Skeletal muscle tissue (tissue), 4 donors: ENCODE measurements around the gene HIGD1A. TPM values are rescaled to one million over a fixed set of nuclear protein-coding genes. Genes with fewer than 3 reads are reported as not detected.

Experiments
- H3K27ac ChIP-seq: one replicate; pipeline ENCODE4 v1.7.0; 2013; ENCODE audit warnings: mild to moderate bottlenecking, low read depth, low read length, inconsistent platforms
- H3K27me3 ChIP-seq, 3 donors: one replicate each; pipeline ENCODE4 v1.7.0; 2013; ENCODE audit warnings: low read length in 3 of 3; ENCODE audit not compliant: control insufficient read depth in 3 of 3, insufficient read depth in 3 of 3
- H3K36me3 ChIP-seq, 3 donors: one replicate each; pipeline ENCODE4 v1.7.0; 2013; ENCODE audit warnings: low read length in 3 of 3; ENCODE audit not compliant: control insufficient read depth in 3 of 3, insufficient read depth in 3 of 3
- H3K4me1 ChIP-seq, 3 donors: one replicate each; pipeline ENCODE4 v1.7.0; 2013; ENCODE audit warnings: low read length in 3 of 3, mild to moderate bottlenecking in 3 of 3; ENCODE audit not compliant: control insufficient read depth in 3 of 3, insufficient read depth in 3 of 3
- H3K4me3 ChIP-seq, 3 donors: one replicate each; pipeline ENCODE4 v1.7.0; 2013; ENCODE audit warnings: low read length in 3 of 3
- H3K9ac ChIP-seq, 3 donors: one replicate each; pipeline ENCODE4 v1.7.0; 2013; ENCODE audit warnings: low read length in 3 of 3, mild to moderate bottlenecking in 3 of 3, moderate library complexity in 2 of 3, low read depth in 1 of 3
- H3K9me3 ChIP-seq, 3 donors: one replicate each; pipeline ENCODE4 v1.7.0; 2013; ENCODE audit warnings: low read length in 3 of 3; ENCODE audit not compliant: control insufficient read depth in 3 of 3
- total RNA-seq: library from RNA; depleted of rRNA; stranded (reverse); fragments of >200 nt; gene quantifications from one replicate; pipeline ENCODE4 v1.2.3, GENCODE V29; 2014
- donor health status: Osteomylitis.

HIGD1A gene
- total RNA-seq, 1 donor from 2014 or later, result 63.7 TPM

DNA sequence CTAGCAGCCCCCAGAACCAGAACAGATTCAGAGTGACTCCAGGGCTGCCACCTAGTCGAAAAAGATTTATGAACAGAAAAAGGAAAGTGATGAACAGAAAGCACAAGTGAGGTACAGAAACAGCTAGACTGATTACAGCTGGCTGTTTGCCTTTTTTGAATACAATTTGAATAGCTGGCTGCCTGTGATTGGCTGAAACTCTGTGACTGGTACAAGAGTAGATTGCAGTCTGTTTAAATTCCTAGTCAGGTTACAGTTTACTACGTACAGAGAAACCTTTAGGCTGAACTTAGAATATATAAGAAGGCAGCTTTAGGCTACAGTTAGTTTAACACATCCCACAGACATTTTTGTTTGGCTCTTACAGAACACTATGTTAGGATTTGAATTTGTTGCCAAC, 41.3 kb downstream of the HIGD1A start:
- H3K4me1 ChIP-seq, result peaks cover 3 to 5% (median 5%) of the 10 kb centered on the region in 3 donors
- no peak overlapping the region for H3K27ac ChIP-seq
- no peak overlapping the region for H3K4me3 ChIP-seq
- no peaks in the 10 kb centered on the region for H3K36me3 ChIP-seq
- H3K27me3 ChIP-seq, result no peaks in the 10 kb centered on the region
- no peak overlapping the region for H3K9ac ChIP-seq
- no peaks in the 10 kb centered on the region for H3K9me3 ChIP-seq

GRCh38 chr3:42762046-42762724, 42.1 kb downstream of the HIGD1A start:
- Histone ChIP-seq H3K36me3 (no peaks in the 10 kb centered on the region), H3K27ac (no peak overlapping the region), H3K4me3 (no peak overlapping the region), H3K9me3 (no peaks in the 10 kb centered on the region), H3K9ac (no peak overlapping the region), H3K4me1 (peaks cover 3 to 5% (median 5%) of the 10 kb centered on the region in 3 donors), H3K27me3 (no peaks in the 10 kb centered on the region)

GRCh38 chr3:42758126-42758525, 46.2 kb downstream of the HIGD1A start:
- no peak overlapping the region for H3K27ac ChIP-seq
- peaks cover 0 to 7% (median 5%) of the 10 kb centered on the region in 3 donors for H3K4me1 ChIP-seq
- no peak overlapping the region for H3K4me3 ChIP-seq
- peaks cover 0 to 2% (median 0%) of the 10 kb centered on the region in 3 donors for H3K36me3 ChIP-seq
- H3K9me3 ChIP-seq, result no peaks in the 10 kb centered on the region
- no peak overlapping the region for H3K9ac ChIP-seq
- H3K27me3 ChIP-seq, result no peaks in the 10 kb centered on the region

- peaks cover 0 to 5% (median 2%) of the 10 kb centered on the region in 3 donors for H3K4me1 ChIP-seq
- no peaks in the 10 kb centered on the region for H3K27me3 ChIP-seq
- no peak overlapping the region for H3K4me3 ChIP-seq
- peaks cover 0 to 2% (median 0%) of the 10 kb centered on the region in 3 donors for H3K36me3 ChIP-seq
- H3K9ac ChIP-seq, result no peak overlapping the region
- H3K27ac ChIP-seq, result no peak overlapping the region
- no peaks in the 10 kb centered on the region for H3K9me3 ChIP-seq
Observed at GRCh38 chr3:42756681-42757213, 47.5 kb downstream of the HIGD1A start.

GRCh38 chr3:42755681-42756578, 48.4 kb downstream of the HIGD1A start:
- Histone ChIP-seq H3K27ac (no peak overlapping the region), H3K27me3 (no peaks in the 10 kb centered on the region), H3K36me3 (peaks cover 0 to 2% (median 0%) of the 10 kb centered on the region in 3 donors), H3K9ac (no peak overlapping the region), H3K4me3 (no peak overlapping the region), H3K9me3 (no peaks in the 10 kb centered on the region), H3K4me1 (peaks cover 0 to 2% (median under 1%) of the 10 kb centered on the region in 3 donors)

DNA sequence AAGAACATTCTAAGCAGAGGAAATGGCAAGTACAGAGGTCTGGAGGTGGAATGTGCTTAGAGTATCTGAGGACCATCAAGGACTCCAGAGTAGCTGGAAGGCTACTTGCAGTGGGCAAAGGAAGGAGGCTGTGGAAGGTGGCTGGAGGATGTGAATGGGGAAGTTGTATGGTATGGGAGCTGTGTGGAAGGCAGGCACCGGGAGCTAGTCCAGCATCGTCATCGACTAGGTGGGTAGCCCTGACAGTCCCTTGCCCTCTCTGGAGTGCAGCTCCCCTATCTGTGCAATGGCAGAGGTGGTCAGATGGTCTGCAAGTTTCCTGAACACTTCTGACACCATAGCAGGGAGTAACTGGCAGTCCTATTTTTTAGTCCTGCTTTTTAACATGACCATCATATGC, 50.5 kb downstream of the HIGD1A start:
- no peak overlapping the region for H3K4me3 ChIP-seq
- H3K9ac ChIP-seq, result no peak overlapping the region
- no peaks in the 10 kb centered on the region for H3K27me3 ChIP-seq
- no peak overlapping the region for H3K27ac ChIP-seq
- no peaks in the 10 kb centered on the region for H3K9me3 ChIP-seq
- peaks cover 0 to 11% (median 7%) of the 10 kb centered on the region in 3 donors for H3K4me1 ChIP-seq
- peaks cover 0 to 2% (median 0%) of the 10 kb centered on the region in 3 donors for H3K36me3 ChIP-seq

DNA sequence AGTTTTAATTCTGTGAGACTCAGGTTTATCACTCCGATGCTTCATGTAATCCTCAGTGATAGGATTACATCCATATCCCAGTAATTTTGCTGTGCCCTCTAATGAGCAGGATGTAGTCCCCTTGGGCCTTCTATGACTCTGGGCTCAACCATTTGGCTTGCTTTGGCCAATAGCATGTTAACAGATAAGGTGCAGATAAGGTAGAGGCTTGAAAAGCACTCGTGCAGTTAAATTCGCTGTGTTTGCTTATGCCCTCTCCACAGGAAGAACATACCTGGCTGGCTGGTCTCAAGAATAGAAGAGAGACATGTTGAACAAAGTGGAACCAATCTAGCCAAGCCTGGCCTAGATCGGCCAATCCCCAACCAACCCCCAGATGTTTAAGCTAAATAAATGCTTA, 51.3 kb downstream of the HIGD1A start:
- no peak overlapping the region for H3K4me3 ChIP-seq
- H3K27ac ChIP-seq, result no peak overlapping the region

GRCh38 chr3:42752441-42752840, 51.8 kb downstream of the HIGD1A start:
- Histone ChIP-seq H3K9ac (no peak overlapping the region), H3K27me3 (no peaks in the 10 kb centered on the region), H3K36me3 (peaks cover 0 to 2% (median 0%) of the 10 kb centered on the region in 3 donors), H3K9me3 (no peaks in the 10 kb centered on the region), H3K27ac (no peak overlapping the region), H3K4me3 (no peak overlapping the region), H3K4me1 (peaks cover 0 to 17% (median 15%) of the 10 kb centered on the region in 3 donors)

More for the DNA sequence above, 51.3 kb downstream of the HIGD1A start:
- no peaks in the 10 kb centered on the region for H3K27me3 ChIP-seq
- no peak overlapping the region for H3K9ac ChIP-seq
- H3K36me3 ChIP-seq, result peaks cover 0 to 2% (median 0%) of the 10 kb centered on the region in 3 donors
- H3K9me3 ChIP-seq, result no peaks in the 10 kb centered on the region
- H3K4me1 ChIP-seq, result peaks cover 0 to 15% (median 13%) of the 10 kb centered on the region in 3 donors

GRCh38 chr3:42751609-42752008, 52.7 kb downstream of the HIGD1A start:
- peaks cover 0 to 2% (median 0%) of the 10 kb centered on the region in 3 donors for H3K36me3 ChIP-seq
- H3K9ac ChIP-seq, result no peak overlapping the region
- H3K9me3 ChIP-seq, result no peaks in the 10 kb centered on the region
- H3K4me3 ChIP-seq, result no peak overlapping the region
- H3K27ac ChIP-seq, result no peak overlapping the region
- no peaks in the 10 kb centered on the region for H3K27me3 ChIP-seq
- H3K4me1 ChIP-seq, result peaks cover 2 to 25% (median 20%) of the 10 kb centered on the region in 3 donors
